ENCODE results near the gene MGAT4A.

MGAT4A gene

GRCh38 chr2:98731041-98731893, at the start of gene MGAT4A:
MGAT4A (minus strand) TSS chr2:98731132; CDS start chr2:98726332, 4,800 bp downstream.
- DNase-seq, result peak; percentile 83

- DNase-seq, result no peak
Measured at GRCh38 chr2:98778741-98779483, 48.0 kb upstream of the MGAT4A start.

GRCh38 chr2:98778151-98778550, 47.2 kb upstream of the MGAT4A start:
- no peak for DNase-seq

GRCh38 chr2:98777710-98778109, 46.8 kb upstream of the MGAT4A start:
- no peak for DNase-seq

DNA sequence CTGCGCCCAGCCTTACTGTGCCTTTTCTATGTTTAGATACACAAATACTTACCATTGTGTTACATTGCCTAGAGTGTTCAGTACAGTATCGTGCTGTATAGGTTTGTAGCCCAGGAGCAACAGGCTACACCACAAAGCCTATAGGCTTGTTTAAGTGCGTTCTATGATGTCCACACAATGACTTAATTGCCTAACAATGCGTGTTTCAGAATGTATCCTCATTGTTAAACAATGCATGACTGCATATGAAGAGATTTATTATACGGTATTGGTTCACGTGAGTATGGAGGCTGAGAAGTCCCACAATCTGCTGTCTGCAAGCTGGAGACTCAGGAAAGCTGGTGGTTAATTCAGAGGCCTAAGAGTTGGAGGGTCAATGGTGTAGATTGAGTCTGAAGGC, 46.1 kb upstream of the MGAT4A start:
- no peak for DNase-seq

DNA sequence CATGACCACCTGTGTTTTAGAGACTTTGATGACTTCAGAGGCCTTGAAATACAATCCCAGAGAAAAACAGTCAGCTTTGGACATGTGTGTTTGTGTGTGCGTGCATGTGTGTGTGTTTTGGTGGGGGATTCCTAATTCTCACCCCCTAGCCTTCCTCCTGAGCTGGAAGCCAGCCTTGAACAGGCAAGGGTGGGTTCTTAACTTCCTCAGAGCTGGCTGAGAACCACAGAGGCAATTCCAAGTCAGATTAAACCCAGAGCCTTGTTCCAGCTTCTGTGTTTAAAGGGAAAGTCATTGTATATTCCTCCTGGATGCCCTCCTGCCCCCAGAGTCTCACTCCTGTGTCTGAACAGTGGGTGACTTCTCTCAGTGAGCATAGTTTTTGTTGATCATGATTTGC, 45.2 kb upstream of the MGAT4A start:
- DNase-seq, result no peak

- DNase-seq, result no peak
Measured at GRCh38 chr2:98775146-98775986, 44.4 kb upstream of the MGAT4A start.

- DNase-seq, result no peak
Measured at GRCh38 chr2:98773907-98774306, 43.0 kb upstream of the MGAT4A start.

- no peak for DNase-seq
Measured at GRCh38 chr2:98773169-98773568, 42.2 kb upstream of the MGAT4A start.

DNA sequence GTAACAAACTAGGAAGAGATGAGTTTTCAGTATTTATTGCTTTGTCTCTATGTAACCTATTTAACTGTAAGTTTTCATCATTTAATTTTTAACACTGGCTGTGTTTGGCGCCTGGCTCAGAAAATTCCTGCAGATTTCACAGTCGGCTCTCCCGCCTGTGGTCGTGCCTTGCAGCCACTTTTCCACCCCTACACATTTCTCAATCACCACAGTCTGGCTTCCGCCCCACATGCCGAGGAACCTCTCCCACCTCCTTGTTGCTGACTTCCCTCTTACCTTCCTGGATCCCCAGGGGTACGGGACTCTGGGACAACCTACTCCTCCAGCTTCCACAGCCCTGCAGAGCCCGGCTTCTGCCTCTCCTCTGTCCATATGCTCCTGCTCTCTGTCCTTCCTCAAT, 41.6 kb upstream of the MGAT4A start:
- DNase-seq, result no peak

DNA sequence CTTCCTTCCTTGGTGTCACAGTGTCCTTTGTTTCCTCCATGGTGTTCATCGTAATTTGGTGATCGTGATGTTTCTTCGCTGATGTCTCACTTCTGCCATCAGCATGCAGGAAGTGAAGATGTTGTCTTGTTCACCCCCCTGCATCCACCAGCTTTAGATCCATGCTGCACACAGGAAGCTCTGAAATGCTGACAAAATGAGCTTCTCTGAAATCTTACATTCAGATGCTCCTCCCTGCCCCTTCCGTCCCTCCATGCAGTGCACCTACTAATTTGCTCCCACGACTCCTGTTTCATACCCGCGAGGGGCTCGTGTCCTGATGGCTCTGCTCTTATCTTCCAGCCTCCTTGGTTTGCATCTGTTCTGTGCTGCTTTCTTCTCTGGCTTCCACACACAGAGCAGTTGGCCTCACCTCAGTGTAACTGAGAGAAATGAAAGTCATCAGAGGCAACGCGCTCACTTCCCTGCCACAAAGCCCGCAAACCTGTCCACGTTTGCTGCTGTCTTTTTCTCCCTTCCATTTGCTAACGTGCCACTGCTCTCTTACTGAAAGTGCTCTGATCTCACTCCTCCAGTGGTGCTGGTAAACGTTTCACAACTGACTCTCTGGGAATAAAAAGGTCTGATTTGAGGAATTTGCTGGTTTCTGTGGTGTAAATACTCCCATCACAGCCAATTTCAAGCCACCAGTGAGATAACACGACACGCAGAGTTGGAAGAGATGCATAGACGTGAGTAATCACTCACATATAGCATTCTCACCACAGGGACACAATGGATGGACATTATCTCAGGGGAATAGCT, 41.0 kb upstream of the MGAT4A start:
- peak; percentile 57 for DNase-seq

DNA sequence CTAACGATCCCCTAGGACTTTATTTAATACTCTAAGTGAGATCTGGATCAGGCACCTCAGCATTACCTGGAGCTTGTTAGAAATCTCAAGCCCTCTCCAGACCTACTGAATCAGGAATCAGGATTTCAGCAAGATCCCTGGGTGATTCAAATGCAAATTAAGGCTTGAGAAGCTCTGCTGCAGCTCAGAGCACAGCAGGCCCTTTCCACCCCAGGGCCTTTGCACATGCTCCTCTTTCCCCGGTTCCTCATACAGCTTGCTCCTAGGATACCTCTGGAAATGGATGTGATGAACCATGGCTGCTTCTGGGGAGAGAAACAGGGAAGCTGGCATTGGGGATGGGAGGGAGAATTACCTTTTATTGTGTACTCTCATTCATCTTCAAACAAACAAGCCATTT, 40.3 kb upstream of the MGAT4A start:
- no peak for DNase-seq

- peak; percentile 27 for DNase-seq
Measured at GRCh38 chr2:98769784-98770183, 38.9 kb upstream of the MGAT4A start.

GRCh38 chr2:98769114-98769476, 38.2 kb upstream of the MGAT4A start:
- DNase-seq, result no peak

- DNase-seq, result peak; percentile 23
Measured at GRCh38 chr2:98768384-98769113, 37.6 kb upstream of the MGAT4A start.

DNA sequence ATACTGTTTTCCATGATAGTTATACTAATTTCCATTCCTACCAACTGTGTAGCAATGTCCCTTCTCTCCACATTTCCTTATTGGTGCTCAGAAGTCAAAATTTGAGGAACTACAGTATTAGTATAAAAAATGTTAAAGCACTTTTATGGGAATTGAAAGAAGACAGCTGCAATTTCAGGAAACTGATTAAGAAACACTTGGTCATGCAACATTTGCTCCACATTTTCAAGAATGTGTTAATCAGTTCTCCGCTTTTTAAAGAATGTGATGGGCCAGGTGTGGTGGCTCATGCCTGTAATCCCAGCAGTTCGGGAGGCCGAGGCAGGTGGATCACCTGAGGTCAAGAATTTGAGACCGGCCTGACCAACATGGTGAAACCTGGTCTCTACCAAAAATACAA, 33.6 kb upstream of the MGAT4A start:
- DNase-seq, result no peak

GRCh38 chr2:98763209-98763951, 32.4 kb upstream of the MGAT4A start:
- no peak for DNase-seq

DNA sequence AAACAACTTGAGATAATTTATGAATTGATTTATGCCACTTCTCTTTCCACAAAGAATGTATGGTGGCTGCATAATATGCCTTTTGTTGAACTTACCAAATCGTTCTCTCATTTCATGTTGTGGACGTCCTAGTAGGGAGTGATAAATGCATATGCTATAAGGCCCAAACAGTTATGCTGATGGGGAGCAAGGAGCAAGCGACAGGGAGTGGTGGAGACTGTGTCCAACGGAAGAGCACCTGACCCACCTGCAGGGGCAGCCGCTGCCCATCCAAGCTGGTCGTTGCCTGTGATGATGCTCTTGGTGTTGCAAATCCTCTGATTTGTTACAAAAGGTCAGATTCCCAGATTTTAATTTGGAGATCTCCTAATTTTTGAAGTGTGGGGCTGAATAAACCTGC, 31.0 kb upstream of the MGAT4A start:
- no peak for DNase-seq

- peak; percentile 82 for DNase-seq
Measured at GRCh38 chr2:98761267-98761781, 30.4 kb upstream of the MGAT4A start.

GRCh38 chr2:98759827-98760625, 29.1 kb upstream of the MGAT4A start:
- DNase-seq, result no peak

Measured in activated naive CD4-positive, alpha-beta T cell treated with anti-CD3 and anti-CD28 coated beads, Interleukin-2, amount 50 U/mL, for 16 hours (primary cell).